ENCODE measurements around the gene ZNF644.
"Not testable (repeated sequence)": the region's sequence is repeated elsewhere in the genome, so short reads cannot be mapped to it uniquely, and the experiment has no call there.

Gene ZNF644

DNA sequence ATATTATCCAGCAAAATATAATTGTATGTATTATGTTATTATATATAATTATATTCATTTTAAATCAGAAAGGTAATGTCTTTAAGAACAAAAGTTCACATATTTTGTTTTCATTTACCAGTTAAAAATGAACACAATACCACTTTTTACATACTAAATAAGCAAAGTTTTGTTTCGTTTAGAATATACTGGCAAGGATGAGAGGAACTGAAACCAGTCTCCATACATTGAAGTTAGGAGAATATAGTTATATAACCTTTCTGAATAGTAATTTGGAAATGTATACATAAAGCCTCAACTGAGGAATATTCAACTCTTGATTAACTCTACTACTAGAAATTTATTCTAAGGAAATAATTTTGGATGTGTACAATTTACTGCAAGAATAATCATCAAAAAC is 110.5 kb downstream of the ZNF644 start:
- H3K27ac ChIP-seq (ENCODE audit: low read depth, low read length): no peak overlapping the region
- H3K9me3 ChIP-seq (ENCODE audit: control insufficient read depth, insufficient read depth, low read length): no peaks in the 10 kb centered on the region
- H3K9me2 ChIP-seq (replicated peaks; ENCODE audit: control insufficient read depth, low read length): no peaks in the 10 kb centered on the region
- no peaks in the 10 kb centered on the region for H4K20me1 ChIP-seq (ENCODE audit: control insufficient read depth, insufficient read depth, low read depth, low read length)
- no peaks in the 10 kb centered on the region for H3K4me1 ChIP-seq (ENCODE audit: control insufficient read depth, low read length)
- no peaks in the 10 kb centered on the region; the same call in 1 of the 2 replicates for H3K79me2 ChIP-seq (ENCODE audit: control insufficient read depth, low read length)
- H3K4me3 ChIP-seq (ENCODE audit: low read length): no peak overlapping the region
- H3K4me2 ChIP-seq (ENCODE audit: low read length): no peak overlapping the region
- no peaks in the 10 kb centered on the region for H3K27me3 ChIP-seq (ENCODE audit: control insufficient read depth, low read length)
- peaks cover 41% of the 10 kb centered on the region for H3K36me3 ChIP-seq (ENCODE audit: control insufficient read depth, low read length)
- TF ChIP-seq, protein P1, sequence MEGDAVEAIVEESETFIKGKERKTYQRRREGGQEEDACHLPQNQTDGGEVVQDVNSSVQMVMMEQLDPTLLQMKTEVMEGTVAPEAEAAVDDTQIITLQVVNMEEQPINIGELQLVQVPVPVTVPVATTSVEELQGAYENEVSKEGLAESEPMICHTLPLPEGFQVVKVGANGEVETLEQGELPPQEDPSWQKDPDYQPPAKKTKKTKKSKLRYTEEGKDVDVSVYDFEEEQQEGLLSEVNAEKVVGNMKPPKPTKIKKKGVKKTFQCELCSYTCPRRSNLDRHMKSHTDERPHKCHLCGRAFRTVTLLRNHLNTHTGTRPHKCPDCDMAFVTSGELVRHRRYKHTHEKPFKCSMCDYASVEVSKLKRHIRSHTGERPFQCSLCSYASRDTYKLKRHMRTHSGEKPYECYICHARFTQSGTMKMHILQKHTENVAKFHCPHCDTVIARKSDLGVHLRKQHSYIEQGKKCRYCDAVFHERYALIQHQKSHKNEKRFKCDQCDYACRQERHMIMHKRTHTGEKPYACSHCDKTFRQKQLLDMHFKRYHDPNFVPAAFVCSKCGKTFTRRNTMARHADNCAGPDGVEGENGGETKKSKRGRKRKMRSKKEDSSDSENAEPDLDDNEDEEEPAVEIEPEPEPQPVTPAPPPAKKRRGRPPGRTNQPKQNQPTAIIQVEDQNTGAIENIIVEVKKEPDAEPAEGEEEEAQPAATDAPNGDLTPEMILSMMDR (IDR thresholded peaks at IDR 0.05; ENCODE audit: low read depth, low read length, poor library complexity, severe bottlenecking): no peak
- no peak for TF ChIP-seq EZH2phosphoT487 (IDR thresholded peaks at IDR 0.05; ENCODE audit: borderline replicate concordance, low read length)
- no peaks in the 10 kb centered on the region for H3F3A ChIP-seq (ENCODE audit: control insufficient read depth, insufficient read depth)

GRCh38 chr1:90902672-90903071 is 119.2 kb downstream of the ZNF644 start:
- no peak overlapping the region for H3K4me3 ChIP-seq (ENCODE audit: low read length)
- no peaks in the 10 kb centered on the region for H3F3A ChIP-seq (ENCODE audit: control insufficient read depth, insufficient read depth)
- no peak overlapping the region for H3K4me2 ChIP-seq (ENCODE audit: low read length)
- H3K79me2 ChIP-seq (ENCODE audit: control insufficient read depth, low read length): no peaks in the 10 kb centered on the region; the same call in 1 of the 2 replicates
- peaks cover 28% of the 10 kb centered on the region for H3K36me3 ChIP-seq (ENCODE audit: control insufficient read depth, low read length)
- H4K20me1 ChIP-seq (ENCODE audit: control insufficient read depth, insufficient read depth, low read depth, low read length): no peaks in the 10 kb centered on the region
- no peak overlapping the region for H3K27ac ChIP-seq (ENCODE audit: low read depth, low read length)
- no peaks in the 10 kb centered on the region for H3K4me1 ChIP-seq (ENCODE audit: control insufficient read depth, low read length)
- no peaks in the 10 kb centered on the region for H3K9me3 ChIP-seq (ENCODE audit: control insufficient read depth, insufficient read depth, low read length)
- H3K9me2 ChIP-seq (replicated peaks; ENCODE audit: control insufficient read depth, low read length): no peaks in the 10 kb centered on the region
- no peaks in the 10 kb centered on the region for H3K27me3 ChIP-seq (ENCODE audit: control insufficient read depth, low read length)
- TF ChIP-seq EZH2phosphoT487 (IDR thresholded peaks at IDR 0.05; ENCODE audit: borderline replicate concordance, low read length): no peak
- TF ChIP-seq, protein P1 (IDR thresholded peaks at IDR 0.05; ENCODE audit: low read depth, low read length, poor library complexity, severe bottlenecking): no peak

DNA sequence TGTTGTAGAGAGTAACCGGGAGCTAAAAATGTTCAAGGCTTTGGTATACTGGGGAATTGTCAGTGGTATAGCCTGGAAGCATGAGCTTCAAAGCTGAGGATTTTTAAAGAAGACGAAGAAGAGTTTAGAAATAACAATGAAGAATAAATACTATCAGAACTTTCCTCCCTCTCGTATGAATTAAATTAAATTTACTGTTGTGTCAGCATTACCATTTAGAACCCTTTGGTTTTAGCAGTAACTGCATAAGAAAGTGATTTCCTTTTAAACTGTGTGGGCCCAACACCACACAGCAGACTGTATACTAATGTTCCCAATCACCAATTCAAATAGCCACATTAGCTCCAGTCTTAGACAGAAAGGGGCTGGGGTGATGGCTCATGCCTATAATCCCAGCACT is 122.6 kb downstream of the ZNF644 start:
- TF ChIP-seq, protein P1 (IDR thresholded peaks at IDR 0.05; ENCODE audit: low read depth, low read length, poor library complexity, severe bottlenecking): no peak
- TF ChIP-seq EZH2phosphoT487 (IDR thresholded peaks at IDR 0.05; ENCODE audit: borderline replicate concordance, low read length): no peak
- H3K4me2 ChIP-seq (ENCODE audit: low read length): no peak overlapping the region
- H3K27me3 ChIP-seq (ENCODE audit: control insufficient read depth, low read length): no peaks in the 10 kb centered on the region
- H3F3A ChIP-seq (ENCODE audit: control insufficient read depth, insufficient read depth): no peaks in the 10 kb centered on the region
- H3K4me1 ChIP-seq (ENCODE audit: control insufficient read depth, low read length): no peaks in the 10 kb centered on the region
- no peak overlapping the region for H3K4me3 ChIP-seq (ENCODE audit: low read length)
- H4K20me1 ChIP-seq (ENCODE audit: control insufficient read depth, insufficient read depth, low read depth, low read length): no peaks in the 10 kb centered on the region
- H3K79me2 ChIP-seq (ENCODE audit: control insufficient read depth, low read length): no peaks in the 10 kb centered on the region
- peaks cover 18% of the 10 kb centered on the region for H3K36me3 ChIP-seq (ENCODE audit: control insufficient read depth, low read length)
- no peaks in the 10 kb centered on the region for H3K9me2 ChIP-seq (replicated peaks; ENCODE audit: control insufficient read depth, low read length)
- H3K27ac ChIP-seq (ENCODE audit: low read depth, low read length): no peak overlapping the region
- no peaks in the 10 kb centered on the region for H3K9me3 ChIP-seq (ENCODE audit: control insufficient read depth, insufficient read depth, low read length)

GRCh38 chr1:90893679-90894078 is 128.2 kb downstream of the ZNF644 start:
- not testable (repeated sequence) for H3K4me1 ChIP-seq (ENCODE audit: control insufficient read depth, low read length); H3F3A ChIP-seq (ENCODE audit: control insufficient read depth, insufficient read depth); H3K79me2 ChIP-seq (ENCODE audit: control insufficient read depth, low read length); H3K27ac ChIP-seq (ENCODE audit: low read depth, low read length); H4K20me1 ChIP-seq (ENCODE audit: control insufficient read depth, insufficient read depth, low read depth, low read length); H3K27me3 ChIP-seq (ENCODE audit: control insufficient read depth, low read length); H3K36me3 ChIP-seq (ENCODE audit: control insufficient read depth, low read length); H3K4me2 ChIP-seq (ENCODE audit: low read length); H3K9me2 ChIP-seq (replicated peaks; ENCODE audit: control insufficient read depth, low read length); H3K4me3 ChIP-seq (ENCODE audit: low read length); H3K9me3 ChIP-seq (ENCODE audit: control insufficient read depth, insufficient read depth, low read length)

DNA sequence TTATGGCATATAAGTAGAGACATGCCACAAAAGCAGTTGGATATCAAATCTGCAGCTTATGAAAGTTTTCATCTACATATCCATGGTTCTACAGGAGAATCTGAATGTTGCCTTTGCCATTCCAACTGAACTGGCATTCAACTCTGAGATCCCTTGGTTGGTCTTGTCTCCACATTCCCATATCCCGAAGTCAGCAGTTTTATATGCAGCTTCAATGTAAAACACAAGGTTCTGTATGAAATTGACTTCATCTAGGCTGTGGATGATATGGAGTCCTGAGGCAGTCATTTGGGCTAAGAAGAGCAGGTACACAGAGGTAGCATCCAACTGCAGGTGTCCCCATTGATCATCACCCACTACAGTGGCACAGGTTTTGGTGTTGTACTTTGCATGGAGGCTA is 129.0 kb downstream of the ZNF644 start:
- not testable (repeated sequence) for H3F3A ChIP-seq (ENCODE audit: control insufficient read depth, insufficient read depth); H4K20me1 ChIP-seq (ENCODE audit: control insufficient read depth, insufficient read depth, low read depth, low read length); H3K4me2 ChIP-seq (ENCODE audit: low read length); H3K4me3 ChIP-seq (ENCODE audit: low read length); H3K27me3 ChIP-seq (ENCODE audit: control insufficient read depth, low read length); H3K9me3 ChIP-seq (ENCODE audit: control insufficient read depth, insufficient read depth, low read length); H3K27ac ChIP-seq (ENCODE audit: low read depth, low read length); H3K36me3 ChIP-seq (ENCODE audit: control insufficient read depth, low read length); H3K4me1 ChIP-seq (ENCODE audit: control insufficient read depth, low read length); H3K9me2 ChIP-seq (replicated peaks; ENCODE audit: control insufficient read depth, low read length); H3K79me2 ChIP-seq (ENCODE audit: control insufficient read depth, low read length)

DNA sequence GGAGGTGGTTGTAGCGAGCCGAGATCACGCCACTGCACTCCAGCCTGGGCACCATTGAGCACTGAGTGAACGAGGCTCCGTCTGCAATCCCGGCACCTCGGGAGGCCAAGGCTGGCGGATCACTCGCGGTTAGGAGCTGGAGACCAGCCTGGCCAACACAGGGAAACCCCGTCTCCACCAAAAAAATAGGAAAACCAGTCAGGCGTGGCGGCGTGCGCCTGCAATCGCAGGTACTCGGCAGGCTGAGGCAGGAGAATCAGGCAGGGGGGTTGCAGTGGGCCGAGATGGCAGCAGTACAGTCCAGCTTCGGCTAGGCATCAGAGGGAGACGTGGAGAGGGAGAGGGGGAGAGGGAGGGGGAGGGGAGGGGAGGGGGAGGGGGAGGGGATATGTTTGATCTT is 129.6 kb downstream of the ZNF644 start:
- H4K20me1 ChIP-seq (ENCODE audit: control insufficient read depth, insufficient read depth, low read depth, low read length); H3F3A ChIP-seq (ENCODE audit: control insufficient read depth, insufficient read depth); H3K4me3 ChIP-seq (ENCODE audit: low read length); H3K9me3 ChIP-seq (ENCODE audit: control insufficient read depth, insufficient read depth, low read length); H3K79me2 ChIP-seq (ENCODE audit: control insufficient read depth, low read length); H3K27ac ChIP-seq (ENCODE audit: low read depth, low read length); H3K4me1 ChIP-seq (ENCODE audit: control insufficient read depth, low read length); H3K4me2 ChIP-seq (ENCODE audit: low read length); H3K9me2 ChIP-seq (replicated peaks; ENCODE audit: control insufficient read depth, low read length); H3K27me3 ChIP-seq (ENCODE audit: control insufficient read depth, low read length); H3K36me3 ChIP-seq (ENCODE audit: control insufficient read depth, low read length): not testable (repeated sequence)

All from DOHH2 (cell line).